Mesenchymal stem cell (in vitro differentiated cells and primary cell): ENCODE data around the gene EFCAB11.
A peak's percentile ranks its signal among the peaks of the same experiment; 100 is the strongest.

Experiments used
- DNase-seq: peaks from one replicate; pipeline ENCODE4 v3.0.0-alpha.2; 2013
- H2AFZ ChIP-seq: one replicate; pipeline ENCODE4 v1.6.1; 2013; ENCODE audit warnings: low read depth, mild to moderate bottlenecking, control low read depth, inconsistent platforms, low read length, moderate library complexity
- H2AK5ac ChIP-seq: 2 replicates; pipeline ENCODE4 v1.6.1; 2013; ENCODE audit warnings: low read length, moderate library complexity, mild to moderate bottlenecking, inconsistent platforms; ENCODE audit not compliant: severe bottlenecking
- H2BK120ac ChIP-seq: one replicate; pipeline ENCODE4 v1.6.1; 2013; ENCODE audit warnings: low read depth, mild to moderate bottlenecking, inconsistent platforms, low read length, moderate library complexity
- H2BK12ac ChIP-seq, 2 experiments: one replicate each; pipeline ENCODE4 v1.6.1; 2013; ENCODE audit warnings: inconsistent platforms in 2 of 2, low read length in 2 of 2, mild to moderate bottlenecking in 2 of 2, moderate library complexity in 2 of 2, control low read depth in 1 of 2
- H2BK15ac ChIP-seq: one replicate; pipeline ENCODE4 v1.6.1; 2013; ENCODE audit warnings: mild to moderate bottlenecking, low read depth, inconsistent platforms; ENCODE audit not compliant: poor library complexity, severe bottlenecking
- H2BK5ac ChIP-seq: 2 replicates; pipeline ENCODE4 v1.6.1; 2013; ENCODE audit warnings: low read depth, mild to moderate bottlenecking, low read length, control low read depth, inconsistent platforms; ENCODE audit not compliant: poor library complexity, severe bottlenecking
- H3K14ac ChIP-seq, 2 experiments: one replicate each; pipeline ENCODE4 v1.6.1; 2013; ENCODE audit warnings: inconsistent platforms in 2 of 2, low read length in 2 of 2, control low read depth in 1 of 2, mild to moderate bottlenecking in 1 of 2, moderate library complexity in 1 of 2
- H3K18ac ChIP-seq, 2 experiments: one replicate each; pipeline ENCODE4 v1.6.1; 2013; ENCODE audit warnings: inconsistent platforms in 2 of 2, low read length in 2 of 2, control low read depth in 1 of 2, low read depth in 1 of 2, mild to moderate bottlenecking in 1 of 2
- H3K23ac ChIP-seq, 2 experiments: one replicate each; pipeline ENCODE4 v1.6.1; 2013; ENCODE audit warnings: inconsistent platforms in 2 of 2, low read length in 2 of 2, mild to moderate bottlenecking in 2 of 2, moderate library complexity in 2 of 2, control low read depth in 1 of 2
- H3K27ac ChIP-seq: 2 replicates; pipeline ENCODE4 v1.5.1; 2013; ENCODE audit warnings: mild to moderate bottlenecking, moderate library complexity, low read length, control low read depth, inconsistent platforms; ENCODE audit not compliant: poor library complexity, severe bottlenecking
- H3K27me3 ChIP-seq, 2 experiments: 2 replicates each; pipeline versions ENCODE4 v1.6.1 to v1.7.0; 2013; ENCODE audit warnings: low read length in 2 of 2, mild to moderate bottlenecking in 2 of 2, moderate library complexity in 2 of 2, control low read depth in 1 of 2, inconsistent platforms in 1 of 2; ENCODE audit not compliant: control insufficient read depth in 1 of 2, insufficient read depth in 1 of 2
- H3K36me3 ChIP-seq, 2 experiments: 2 replicates each; pipeline versions ENCODE4 v1.6.1 to v1.7.0; 2013; ENCODE audit warnings: low read length in 2 of 2, control low read depth in 1 of 2, inconsistent platforms in 1 of 2, low read depth in 1 of 2, mild to moderate bottlenecking in 1 of 2; ENCODE audit not compliant: insufficient read depth in 2 of 2, control insufficient read depth in 1 of 2
- H3K4ac ChIP-seq, 2 experiments: one replicate each; pipeline ENCODE4 v1.6.1; 2013; ENCODE audit warnings: inconsistent platforms in 2 of 2, low read length in 2 of 2, mild to moderate bottlenecking in 2 of 2, moderate library complexity in 2 of 2, control low read depth in 1 of 2, low read depth in 1 of 2
- H3K4me1 ChIP-seq: 2 replicates; pipeline ENCODE4 v1.6.1; 2013; ENCODE audit warnings: low read depth, low read length, control low read depth; ENCODE audit not compliant: control insufficient read depth, insufficient read depth
- H3K4me2 ChIP-seq: 2 replicates; pipeline ENCODE4 v1.6.1; 2013; ENCODE audit warnings: low read length, mild to moderate bottlenecking, inconsistent platforms; ENCODE audit not compliant: poor library complexity, severe bottlenecking
- H3K4me3 ChIP-seq, 2 experiments: 2 replicates each; pipeline versions ENCODE4 v1.5.1 to v1.7.0; 2013; ENCODE audit warnings: low read length in 2 of 2, mild to moderate bottlenecking in 2 of 2, control low read depth in 1 of 2, low read depth in 1 of 2; ENCODE audit not compliant: insufficient read depth in 1 of 2
- H3K79me1 ChIP-seq: replicated peaks from 2 replicates; pipeline ENCODE4 v1.6.1; 2013; ENCODE audit warnings: mild to moderate bottlenecking, control low read depth, low read length, inconsistent platforms; ENCODE audit not compliant: poor library complexity, severe bottlenecking
- H3K9ac ChIP-seq: 2 replicates; pipeline ENCODE4 v1.7.0; 2013; ENCODE audit warnings: mild to moderate bottlenecking, low read length, moderate library complexity
- H3K9me3 ChIP-seq: 2 replicates; pipeline ENCODE4 v1.7.0; 2013; ENCODE audit warnings: mild to moderate bottlenecking, low read length; ENCODE audit not compliant: control insufficient read depth
- H4K8ac ChIP-seq: one replicate; pipeline ENCODE4 v1.6.1; 2013; ENCODE audit warnings: inconsistent platforms, mild to moderate bottlenecking, low read length, moderate library complexity
- H4K91ac ChIP-seq: one replicate; pipeline ENCODE4 v1.6.1; 2013; ENCODE audit warnings: mild to moderate bottlenecking, low read length, inconsistent platforms
- WGBS: methylation state at CpG from one replicate; pipeline ENCODE4 v1.1.7; 2013; ENCODE audit warnings: mixed read lengths; 5-methylcytosine and 5-hydroxymethylcytosine counted together

Gene EFCAB11

DNA sequence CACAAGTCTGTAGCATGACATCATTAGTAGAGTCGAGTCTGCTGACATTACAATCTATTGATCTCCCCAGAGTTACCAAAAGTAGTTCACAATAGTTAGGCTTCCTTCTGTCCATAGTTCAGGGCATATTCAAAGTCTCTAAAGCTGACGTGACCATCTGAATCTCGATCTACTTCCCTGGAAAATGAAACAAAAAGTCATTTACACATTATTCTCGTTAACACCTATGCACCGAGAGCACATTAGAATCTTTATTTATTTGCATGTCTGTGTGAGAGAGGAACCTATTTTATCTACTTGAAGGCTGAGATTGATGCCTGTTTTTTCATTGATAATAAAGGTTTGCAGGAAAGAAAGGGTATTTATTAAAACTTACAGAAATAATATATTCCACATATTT, 157.4 kb downstream of the EFCAB11 start:
- Histone ChIP-seq H3K9me3 (no peaks in the 10 kb centered on the region), H4K8ac (no peak overlapping the region), H2BK15ac (no peak overlapping the region), H3K23ac (no peak overlapping the region), H3K27ac (no peak overlapping the region), H3K9ac (no peak overlapping the region), H3K27me3 (no peaks in the 10 kb centered on the region), H2AFZ (no peak overlapping the region), H2BK120ac (no peak overlapping the region), H3K4ac (no peak overlapping the region), H3K79me1 (no peaks in the 10 kb centered on the region), H2BK12ac (no peak overlapping the region), H3K36me3 (no peaks in the 10 kb centered on the region), H3K18ac (no peak overlapping the region), H3K4me1 (no peaks in the 10 kb centered on the region), H2AK5ac (no peak overlapping the region), H3K14ac (no peak overlapping the region), H4K91ac (no peak overlapping the region), H3K4me2 (no peak overlapping the region), H2BK5ac (no peak overlapping the region), H3K4me3 (no peak overlapping the region)
- 69% methylated on average over 4 of the region's 5 CpGs for WGBS
- DNase-seq = no peak

DNA sequence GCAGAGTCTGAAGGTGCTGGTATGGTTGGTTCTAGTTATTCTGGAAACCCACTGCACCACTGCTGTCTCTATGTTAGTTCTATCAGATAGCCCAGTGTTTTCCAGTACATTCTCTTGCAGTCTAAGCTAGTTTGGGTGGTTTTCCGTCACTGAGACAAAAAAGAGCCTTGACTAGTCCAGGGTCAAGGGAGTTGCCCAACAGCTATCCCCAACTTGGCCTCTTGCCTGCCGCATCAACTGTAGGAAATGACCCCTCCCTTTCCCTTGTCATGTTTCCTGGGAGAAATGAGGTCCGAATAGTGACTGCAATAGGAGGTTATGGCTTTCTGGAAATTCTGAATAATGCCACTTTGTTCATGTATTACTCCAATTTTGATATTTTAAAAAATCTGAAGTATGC, 160.4 kb downstream of the EFCAB11 start:
- no peaks in the 10 kb centered on the region for H3K9me3 ChIP-seq
- H3K4me1 ChIP-seq = no peaks in the 10 kb centered on the region
- no peak overlapping the region for H2AFZ ChIP-seq
- H3K4ac ChIP-seq = no peak overlapping the region
- H3K23ac ChIP-seq = no peak overlapping the region
- no peak overlapping the region for H2AK5ac ChIP-seq
- peak overlapping the region in 1 of 2 experiments; percentile 28 for H3K14ac ChIP-seq
- no peak overlapping the region for H3K18ac ChIP-seq
- no peaks in the 10 kb centered on the region for H3K36me3 ChIP-seq
- H3K79me1 ChIP-seq = no peaks in the 10 kb centered on the region
- no peak overlapping the region for H2BK15ac ChIP-seq
- DNase-seq = no peak
- H3K9ac ChIP-seq = peak overlapping the region; percentile 76
- H3K27ac ChIP-seq = no peak overlapping the region
- H2BK12ac ChIP-seq = no peak overlapping the region
- no peak overlapping the region for H3K4me3 ChIP-seq
- H3K4me2 ChIP-seq = no peak overlapping the region
- no peak overlapping the region for H2BK120ac ChIP-seq
- H2BK5ac ChIP-seq = no peak overlapping the region
- H4K8ac ChIP-seq = no peak overlapping the region
- H4K91ac ChIP-seq = no peak overlapping the region
- H3K27me3 ChIP-seq = no peaks in the 10 kb centered on the region
- 100% methylated on average over 2 of the region's 3 CpGs for WGBS

GRCh38 chr14:89793367-89793716, 161.2 kb downstream of the EFCAB11 start:
- no peak overlapping the region for H3K4ac ChIP-seq
- H2BK5ac ChIP-seq = no peak overlapping the region
- H3K27me3 ChIP-seq = no peaks in the 10 kb centered on the region
- H4K8ac ChIP-seq = no peak overlapping the region
- H3K27ac ChIP-seq = no peak overlapping the region
- H3K9ac ChIP-seq = peak overlapping the region; percentile 76
- no peak overlapping the region for H3K23ac ChIP-seq
- DNase-seq = no peak
- no peak overlapping the region for H2BK120ac ChIP-seq
- no peak overlapping the region for H3K4me2 ChIP-seq
- H4K91ac ChIP-seq = no peak overlapping the region
- peak overlapping the region in 1 of 2 experiments; percentile 69 for H3K4me3 ChIP-seq
- H3K18ac ChIP-seq = no peak overlapping the region
- no peak overlapping the region for H2AFZ ChIP-seq
- H2BK15ac ChIP-seq = no peak overlapping the region
- H2AK5ac ChIP-seq = no peak overlapping the region
- no peaks in the 10 kb centered on the region for H3K79me1 ChIP-seq
- H3K36me3 ChIP-seq = no peaks in the 10 kb centered on the region
- 100% methylated on average over 1 of the region's 2 CpGs for WGBS
- H3K9me3 ChIP-seq = no peaks in the 10 kb centered on the region
- no peak overlapping the region for H3K14ac ChIP-seq
- H3K4me1 ChIP-seq = no peaks in the 10 kb centered on the region
- no peak overlapping the region for H2BK12ac ChIP-seq

GRCh38 chr14:89792489-89793366, 161.8 kb downstream of the EFCAB11 start:
- H4K8ac ChIP-seq = no peak overlapping the region
- H3K27me3 ChIP-seq = no peaks in the 10 kb centered on the region
- no peaks in the 10 kb centered on the region for H3K4me1 ChIP-seq
- no peak overlapping the region for H3K4me2 ChIP-seq
- no peak overlapping the region for H3K4ac ChIP-seq
- H2BK12ac ChIP-seq = no peak overlapping the region
- H2AK5ac ChIP-seq = no peak overlapping the region
- H3K9me3 ChIP-seq = no peaks in the 10 kb centered on the region
- peak; percentile 24 for DNase-seq
- H2BK120ac ChIP-seq = no peak overlapping the region
- no peaks in the 10 kb centered on the region for H3K36me3 ChIP-seq
- H3K4me3 ChIP-seq = peak overlapping the region in 1 of 2 experiments; percentile 69
- H3K23ac ChIP-seq = no peak overlapping the region
- no peak overlapping the region for H3K27ac ChIP-seq
- no peak overlapping the region for H2AFZ ChIP-seq
- no peak overlapping the region for H2BK5ac ChIP-seq
- H3K14ac ChIP-seq = no peak overlapping the region
- H4K91ac ChIP-seq = no peak overlapping the region
- peak overlapping the region; percentile 76 for H3K9ac ChIP-seq
- H3K18ac ChIP-seq = no peak overlapping the region
- no peak overlapping the region for H2BK15ac ChIP-seq
- 87% methylated on average over 12 of the region's 12 CpGs for WGBS
- H3K79me1 ChIP-seq = no peaks in the 10 kb centered on the region
